Activated naive CD4-positive, alpha-beta T cell treated with Interleukin-2 at 50 U/mL for 16 hours (primary cell): ENCODE data around the gene DVL2.
A peak's percentile ranks its signal among the peaks of the same experiment; 100 is the strongest.

Experiments
- DNase-seq: peaks from one replicate; pipeline ENCODE4 v3.0.0-alpha.2; 2020

DVL2 gene

DNA sequence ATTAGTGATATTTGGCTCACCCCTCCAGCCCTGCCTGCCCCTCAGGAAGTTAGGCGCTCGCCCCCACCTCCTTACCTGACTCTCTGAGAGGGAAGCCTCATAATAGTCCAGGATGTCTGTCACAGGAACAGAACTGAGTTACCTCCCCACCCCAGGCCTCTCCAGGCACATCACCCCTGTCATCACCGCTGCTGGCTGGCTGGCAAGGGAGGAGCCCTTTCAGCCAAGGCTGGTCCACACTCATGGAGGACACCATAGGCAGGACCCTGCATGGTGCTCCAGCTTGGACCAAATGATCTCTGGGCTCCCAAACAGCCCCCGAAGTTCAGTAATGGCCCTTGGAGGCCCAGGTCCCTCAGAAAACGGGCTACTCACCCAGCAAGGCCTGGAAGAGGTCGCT, 16.2 kb downstream of the DVL2 start:
- DNase-seq: no peak

DNA sequence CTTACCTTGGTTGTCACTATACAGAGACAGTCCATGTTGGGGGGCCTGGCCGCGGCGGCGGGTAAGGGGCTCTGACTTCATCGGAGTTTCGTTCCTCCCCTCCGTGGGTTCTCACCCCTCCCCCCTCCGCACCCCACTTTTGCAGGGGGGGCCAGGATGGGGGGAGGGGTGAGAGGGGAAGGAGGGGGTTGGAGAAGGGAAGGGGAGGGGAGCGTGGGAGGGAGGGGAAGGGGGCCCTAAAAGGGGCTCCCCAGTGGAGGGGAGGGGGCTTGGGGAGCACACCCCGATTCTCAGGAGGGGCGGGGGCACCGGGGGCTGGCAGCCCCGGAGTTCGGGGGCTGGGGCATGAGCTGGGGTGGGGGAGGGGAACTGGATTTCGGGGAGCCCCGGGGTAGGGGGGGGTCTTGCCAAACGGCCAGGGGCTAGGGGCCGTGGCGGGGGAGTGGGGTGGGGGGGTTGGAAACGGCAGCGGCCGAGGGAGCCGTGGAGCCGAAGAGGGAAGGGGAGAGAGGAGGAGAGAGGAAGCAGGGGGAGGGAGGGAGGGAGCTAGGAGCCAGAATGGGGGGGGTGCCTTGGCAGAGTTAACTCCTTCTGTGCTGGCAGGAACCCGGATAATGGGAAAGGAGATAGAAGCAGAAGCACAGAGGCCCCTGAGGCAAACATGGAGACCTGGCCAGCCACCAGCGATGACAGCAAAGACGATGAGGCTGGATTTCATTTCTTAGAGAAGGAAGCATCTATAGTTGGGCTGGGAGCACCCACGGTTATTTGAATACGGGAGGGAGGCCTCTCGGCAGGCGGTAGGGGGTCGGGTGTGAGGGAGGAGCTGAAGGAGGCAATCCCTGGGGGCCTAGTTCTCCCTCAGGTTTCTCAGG, 17.0 kb downstream of the DVL2 start:
- no peak for DNase-seq

DNA sequence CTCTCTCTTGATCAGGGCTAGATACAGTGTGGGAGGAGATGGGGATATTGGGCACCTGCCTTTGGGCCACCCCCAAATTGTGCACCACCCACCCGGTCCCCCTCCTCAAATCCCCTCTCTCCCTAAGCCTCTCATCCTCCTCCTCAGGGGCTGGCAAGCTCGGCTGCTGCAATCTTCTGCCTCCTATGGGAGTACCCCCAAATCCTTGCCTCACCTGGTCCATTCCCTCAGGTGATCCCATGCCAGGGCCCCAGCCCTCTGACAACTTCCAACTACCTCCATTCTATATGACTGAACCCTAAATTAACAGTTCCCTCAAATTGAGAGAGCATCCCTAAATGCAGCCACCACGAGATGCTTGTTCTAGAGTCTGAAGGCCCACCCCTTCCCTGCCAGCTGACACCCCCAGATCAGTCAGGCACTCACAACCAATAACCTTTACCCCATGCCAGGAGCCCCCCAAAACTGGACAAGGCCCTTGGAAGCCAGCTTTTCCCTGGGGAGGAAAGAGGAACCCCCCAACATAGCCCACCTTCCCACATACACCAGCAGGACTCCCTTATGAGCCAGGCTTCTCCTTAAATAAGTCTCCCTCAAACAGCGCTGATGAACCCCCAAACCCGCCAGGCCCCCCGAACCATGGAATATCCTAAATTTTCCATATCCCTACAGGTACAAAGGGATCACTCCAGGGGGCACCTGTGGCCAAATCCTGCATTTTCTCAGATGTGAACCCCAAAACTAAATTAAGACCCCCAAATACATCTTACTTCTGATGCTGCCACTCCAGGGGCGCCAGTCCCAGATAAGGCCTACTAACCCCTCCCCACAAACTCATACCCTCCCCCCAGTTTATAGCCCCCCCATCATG, 17.8 kb downstream of the DVL2 start:
- DNase-seq: no peak

DNA sequence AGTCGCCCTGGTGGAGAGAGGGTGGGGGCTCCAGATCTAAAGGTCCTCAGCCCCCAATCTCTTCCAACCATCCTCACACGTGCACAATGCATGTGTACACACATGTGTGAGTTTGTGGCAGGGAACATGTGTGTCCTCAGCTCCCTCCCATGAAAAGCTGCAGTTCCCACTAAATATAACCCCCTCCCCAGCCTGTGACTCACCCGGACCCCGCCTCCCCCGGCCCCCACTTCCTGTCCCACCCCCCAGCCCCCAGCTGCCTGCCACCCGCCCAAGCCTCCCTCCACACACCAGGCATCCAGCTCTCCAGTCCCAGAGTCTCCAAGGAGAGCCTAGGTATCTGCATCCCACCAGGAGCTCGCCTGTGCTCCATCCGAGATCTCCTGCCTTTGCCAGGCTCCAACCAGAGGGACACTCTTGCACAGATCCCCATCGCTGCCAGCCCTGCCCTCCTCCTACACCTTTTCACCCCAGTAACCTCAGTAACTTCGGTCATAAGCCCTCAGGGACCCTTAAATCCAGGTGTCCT, 18.6 kb downstream of the DVL2 start:
- no peak for DNase-seq

DNA sequence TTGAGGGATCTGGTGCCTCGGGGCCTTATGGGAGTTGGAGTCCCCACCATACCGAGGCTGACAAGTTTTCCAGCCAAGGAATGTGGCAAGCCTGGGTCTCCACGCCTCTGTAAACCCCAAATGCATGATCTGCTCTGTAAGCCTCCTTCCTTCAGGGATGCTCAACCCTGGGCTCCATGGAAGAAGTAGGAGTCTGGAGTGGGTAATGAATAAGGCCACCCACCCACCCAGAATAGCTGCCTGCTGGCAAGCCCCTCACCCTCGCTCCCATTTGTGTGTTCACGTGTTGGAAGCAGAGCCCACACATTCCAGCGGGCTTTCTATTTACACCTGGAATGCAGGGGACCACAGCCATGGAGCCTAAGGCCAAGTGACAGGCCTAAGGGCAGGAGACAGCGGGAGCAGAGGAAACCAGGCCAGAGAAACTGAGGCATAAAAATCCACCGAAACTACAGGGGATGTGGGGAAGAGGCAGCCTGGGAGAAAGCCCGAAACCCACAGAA, 19.1 kb downstream of the DVL2 start:
- no peak for DNase-seq

DNA sequence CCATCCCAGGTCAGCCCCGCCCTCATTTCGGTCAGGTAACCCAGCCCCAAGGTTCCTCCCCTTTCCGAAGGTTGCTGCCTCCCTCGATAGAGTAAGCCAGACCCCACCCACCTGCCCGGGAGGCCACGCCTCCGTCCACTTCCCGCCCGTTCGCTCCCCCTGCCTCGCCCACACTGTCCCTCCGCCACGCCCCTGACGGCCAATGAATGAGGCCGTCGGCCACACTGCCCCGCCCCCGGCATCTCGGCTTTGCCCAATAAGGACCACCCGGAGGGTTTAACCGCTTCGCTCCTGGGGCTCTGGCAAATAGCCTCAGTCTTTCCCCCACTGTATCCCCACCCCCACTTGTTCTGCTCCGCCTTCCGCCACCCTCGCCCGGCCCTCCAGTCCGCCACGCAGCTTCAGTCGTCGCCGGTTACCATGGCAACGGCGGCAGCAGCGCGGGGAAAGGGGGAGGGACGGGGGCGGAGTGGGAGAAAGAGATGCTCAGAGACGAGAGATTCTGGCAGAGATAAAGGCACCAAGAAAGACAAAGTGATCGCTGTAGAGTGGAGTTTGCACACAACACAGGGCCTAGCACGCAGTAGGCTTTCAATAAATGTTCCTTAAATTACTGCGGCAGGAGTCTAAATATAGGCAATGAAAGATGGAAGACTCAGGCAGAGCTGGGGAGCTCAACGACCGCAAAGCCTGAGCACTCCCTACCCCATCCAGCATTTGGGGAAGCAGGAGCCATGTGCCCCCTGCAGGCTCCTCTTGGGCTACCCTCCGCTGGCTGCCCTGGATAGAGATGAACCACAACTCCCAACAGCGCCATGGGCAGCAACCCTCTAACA, 19.8 kb downstream of the DVL2 start:
- DNase-seq: peak; percentile 99

DNA sequence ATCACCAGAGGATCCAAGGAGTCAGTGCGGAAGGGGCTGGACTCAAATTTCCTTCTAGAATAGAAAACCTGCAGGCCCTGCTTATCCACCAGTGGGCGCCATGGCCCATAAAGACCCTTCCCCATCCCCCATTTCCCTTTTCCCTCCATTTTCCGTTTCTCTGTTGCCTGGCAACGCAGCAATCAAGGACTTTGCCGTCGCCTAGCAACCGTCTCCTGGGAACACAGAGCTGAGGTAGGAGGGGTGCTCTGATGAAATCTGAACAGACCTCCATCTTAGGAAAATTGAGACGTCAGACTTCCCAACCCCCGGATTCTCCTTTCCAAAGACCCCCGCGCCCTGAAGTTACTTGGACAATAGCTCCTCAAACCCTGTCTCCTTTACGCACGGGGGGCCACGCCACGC, 20.4 kb downstream of the DVL2 start:
- no peak for DNase-seq

DNA sequence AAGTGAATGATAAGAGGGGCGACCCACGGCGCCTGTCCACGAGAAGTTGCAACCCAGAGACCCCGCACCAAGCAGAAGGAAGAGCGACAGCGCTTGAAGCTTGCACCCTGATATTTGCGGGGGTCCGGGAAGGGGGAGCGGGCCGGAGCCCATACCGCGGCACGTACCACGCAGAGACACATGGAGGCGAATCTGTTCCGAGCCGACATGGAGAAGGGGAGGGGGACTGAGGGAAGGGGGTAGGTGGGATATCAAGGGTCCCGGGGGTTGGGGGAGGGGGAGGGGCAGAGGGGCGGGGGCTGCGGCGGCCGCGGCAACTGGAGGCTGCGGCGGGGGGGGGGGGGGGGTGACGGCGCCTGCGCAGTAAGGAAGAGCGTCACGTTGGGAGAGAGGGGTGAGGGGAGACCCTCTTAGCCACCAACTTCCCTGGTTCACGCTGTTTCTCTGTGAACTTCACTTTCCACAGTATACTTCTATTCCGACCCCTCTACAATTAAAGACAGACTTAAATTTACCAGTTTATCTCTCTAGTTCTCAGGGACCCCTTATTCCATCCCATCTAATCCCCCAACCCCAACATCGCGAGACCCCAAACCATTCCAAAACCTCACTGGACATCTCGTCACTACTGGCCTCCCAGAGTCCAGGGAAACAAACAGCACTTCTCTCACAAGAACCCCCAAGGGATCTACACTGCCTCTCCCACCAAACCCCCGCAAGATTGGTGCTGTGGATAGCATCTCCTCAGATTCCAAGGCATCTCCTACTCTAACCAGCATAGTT, 22.6 kb downstream of the DVL2 start:
- DNase-seq: no peak

DNA sequence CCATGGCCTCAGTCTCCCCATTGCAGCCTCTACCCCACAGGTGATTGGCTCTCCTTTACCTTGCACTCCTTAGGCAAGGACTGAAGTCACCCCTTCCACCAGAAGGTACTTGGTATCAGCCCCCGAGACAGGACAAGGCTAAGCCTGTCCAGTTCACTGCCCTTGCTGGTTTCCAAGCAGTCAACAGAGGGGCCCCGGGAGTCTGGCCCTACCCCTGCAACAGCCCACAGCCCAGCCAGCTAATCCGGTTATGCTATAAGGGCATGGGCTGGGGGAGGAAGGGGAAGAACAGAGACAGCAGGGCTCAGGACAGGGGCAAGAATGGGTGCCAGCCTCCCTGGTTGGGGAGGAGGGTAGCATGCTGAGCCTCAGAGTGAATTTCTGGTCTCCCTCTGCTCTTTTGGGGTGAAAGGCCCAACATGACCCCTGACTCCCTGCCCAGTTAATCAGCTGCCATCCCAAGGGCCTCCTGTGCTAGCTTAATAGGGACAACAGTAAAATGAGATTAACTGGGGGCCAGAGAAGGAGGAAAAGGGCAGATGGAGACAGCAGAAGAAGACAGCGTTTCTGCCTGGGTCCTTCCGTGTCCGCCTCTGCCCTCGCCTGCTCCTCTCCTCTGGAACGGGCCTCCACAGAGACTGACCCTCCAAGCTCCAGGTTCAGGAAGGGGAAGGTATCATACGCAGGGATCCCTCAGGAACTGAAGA, 25.4 kb downstream of the DVL2 start:
- no peak for DNase-seq

DNA sequence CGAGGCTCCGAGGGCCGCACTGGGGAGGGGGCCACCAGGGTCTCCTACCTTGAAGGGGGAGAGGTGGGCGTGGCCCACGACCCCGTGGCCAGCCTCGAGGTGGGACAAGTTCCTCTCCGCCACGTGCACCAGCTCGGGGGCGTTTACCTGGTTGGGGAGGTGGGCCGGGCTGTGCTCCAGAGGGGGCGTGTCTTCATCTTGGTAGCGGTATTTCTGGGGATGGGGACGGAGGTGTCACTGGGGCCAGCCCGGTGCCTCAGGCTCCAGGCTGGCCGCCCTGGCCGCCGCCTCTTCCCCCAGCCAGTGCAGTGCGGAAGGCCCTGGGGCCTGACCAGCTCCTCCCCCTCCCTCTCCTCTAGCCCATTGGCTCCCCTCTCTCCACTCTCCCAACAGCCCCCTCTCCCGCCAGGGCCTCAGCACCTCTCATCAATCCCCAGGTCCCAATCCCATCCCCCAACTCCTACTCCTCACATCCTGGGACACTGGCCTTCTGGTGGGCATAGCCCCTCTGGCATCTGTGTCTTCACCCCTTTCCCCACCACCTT, 26.2 kb downstream of the DVL2 start:
- DNase-seq: no peak

DNA sequence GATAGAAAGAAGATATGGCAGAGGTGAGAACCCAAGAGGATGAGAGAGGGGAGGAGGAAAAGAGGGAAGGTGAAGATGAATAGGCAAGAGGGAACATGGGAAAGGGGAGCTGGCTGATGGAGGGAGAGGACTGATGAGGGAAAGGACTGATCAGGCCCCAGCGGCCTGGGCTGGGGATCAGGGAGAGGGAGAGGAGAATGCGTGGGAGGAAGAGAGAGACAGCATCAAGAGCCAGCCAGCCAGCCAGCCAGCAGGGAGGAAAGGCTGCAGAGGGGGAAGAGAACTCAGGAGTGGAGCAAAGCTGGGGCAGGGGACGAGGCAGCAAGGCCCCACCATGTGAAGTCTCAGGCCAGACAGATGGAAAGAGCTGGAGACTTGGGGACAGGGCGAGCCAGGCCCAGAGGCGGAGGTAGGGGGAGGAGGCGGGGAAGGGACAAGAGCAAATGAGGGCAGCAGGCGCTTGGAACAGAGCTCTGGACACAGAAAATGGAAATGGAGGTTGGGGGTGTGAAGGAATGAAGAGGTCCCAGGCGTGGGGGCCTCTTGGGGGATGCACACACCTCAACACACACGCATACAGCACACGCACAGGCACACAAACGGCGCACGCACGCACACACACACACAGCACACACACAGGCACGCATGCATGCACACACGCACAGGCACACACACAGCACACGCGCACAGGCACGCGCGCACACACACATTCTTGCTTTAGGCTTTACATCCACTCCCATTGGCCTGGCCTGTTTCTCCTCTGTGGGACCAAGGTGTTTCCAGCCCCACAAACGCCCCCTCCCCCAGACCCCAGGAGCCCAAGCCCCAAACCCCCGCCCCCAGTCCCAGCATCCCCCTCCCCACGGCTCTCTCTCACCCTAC, 27.0 kb downstream of the DVL2 start:
- no peak for DNase-seq

DNA sequence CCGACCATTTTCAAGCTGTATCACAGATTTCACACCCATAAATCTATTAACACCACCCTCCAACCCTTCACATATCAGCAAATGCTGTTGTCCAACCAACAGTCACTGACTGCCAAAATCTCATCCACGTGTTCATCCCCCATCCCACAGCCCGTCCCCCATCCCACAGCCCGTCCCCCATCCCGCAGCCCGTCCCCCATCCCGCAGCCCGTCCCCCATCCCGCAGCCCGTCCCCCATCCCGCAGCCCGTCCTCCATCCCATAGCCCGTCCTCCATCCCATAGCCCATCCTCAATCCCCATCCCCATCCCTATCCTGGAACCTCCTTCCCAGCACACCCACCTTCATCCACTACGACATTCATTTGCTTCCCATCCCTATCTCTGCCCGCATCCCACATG, 28.8 kb downstream of the DVL2 start:
- no peak for DNase-seq

DNA sequence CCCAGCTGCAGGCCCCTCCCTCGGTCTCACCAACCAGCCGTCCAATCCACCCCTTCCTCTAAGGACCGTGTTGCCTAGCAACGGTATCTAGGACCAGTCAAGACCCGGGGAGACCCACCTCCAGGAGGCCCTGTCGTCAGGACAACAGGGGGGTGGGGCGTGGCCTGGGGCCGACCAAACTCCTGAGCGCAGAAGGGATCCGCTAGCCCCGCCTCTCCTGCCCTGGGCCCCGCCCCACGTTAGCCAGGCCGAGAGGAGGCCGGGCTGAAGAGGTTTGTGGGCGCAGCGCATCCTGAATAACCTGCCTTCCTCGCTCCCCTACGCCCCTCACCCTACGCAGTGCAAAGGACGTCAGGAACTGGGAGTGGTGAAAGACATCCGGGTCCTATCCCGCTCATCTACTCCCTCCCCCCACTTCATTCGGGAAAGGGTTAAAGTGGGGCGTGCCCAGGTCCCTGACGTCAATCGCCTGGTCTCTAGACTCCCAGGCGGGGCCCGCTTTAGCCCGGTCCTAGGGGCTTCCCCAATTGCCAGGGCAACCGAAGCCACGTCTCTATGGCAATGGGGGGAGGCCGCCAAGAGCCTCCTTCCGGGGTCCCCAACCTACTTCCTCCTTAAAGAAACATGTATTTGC, 29.4 kb downstream of the DVL2 start:
- DNase-seq: peak; percentile 92

DNA sequence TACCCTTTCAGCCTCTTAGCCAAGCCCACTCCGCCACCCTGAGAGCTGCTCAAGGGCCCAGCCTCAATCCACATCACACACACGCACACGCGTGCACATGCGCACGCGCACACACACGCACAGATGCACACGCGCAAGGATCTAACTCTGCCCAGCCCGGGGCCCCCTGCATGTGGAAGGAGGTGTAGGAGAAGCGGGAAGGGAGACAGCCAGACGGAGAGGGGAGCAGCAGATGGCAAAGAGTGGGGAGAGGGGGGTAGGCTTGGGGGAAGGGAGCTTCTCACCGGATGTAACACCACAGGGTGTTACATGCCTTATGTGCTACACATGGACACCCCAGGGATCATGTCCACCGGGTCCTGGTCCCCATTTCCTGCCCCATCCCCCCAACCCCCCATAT, 30.0 kb downstream of the DVL2 start:
- no peak for DNase-seq

DNA sequence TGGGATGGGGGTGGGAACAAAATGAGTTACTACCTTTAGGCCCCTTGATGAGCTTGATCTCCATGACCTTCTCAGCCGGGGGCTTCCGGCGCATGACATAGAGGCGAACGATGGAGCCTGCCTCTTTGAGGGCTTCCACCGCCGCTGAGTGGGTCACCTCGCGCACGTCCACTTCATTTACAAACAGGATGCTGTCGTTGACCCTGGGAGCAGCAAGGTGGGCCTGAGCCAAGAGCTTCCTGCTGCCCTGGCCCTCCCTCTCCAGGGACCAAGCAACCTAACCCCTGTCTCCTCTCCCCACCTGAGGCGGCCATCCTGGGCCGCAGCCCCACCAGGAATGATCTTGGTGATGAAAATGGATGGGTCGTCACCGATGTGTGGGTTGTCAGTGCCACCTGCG, 30.9 kb downstream of the DVL2 start:
- no peak for DNase-seq

DNA sequence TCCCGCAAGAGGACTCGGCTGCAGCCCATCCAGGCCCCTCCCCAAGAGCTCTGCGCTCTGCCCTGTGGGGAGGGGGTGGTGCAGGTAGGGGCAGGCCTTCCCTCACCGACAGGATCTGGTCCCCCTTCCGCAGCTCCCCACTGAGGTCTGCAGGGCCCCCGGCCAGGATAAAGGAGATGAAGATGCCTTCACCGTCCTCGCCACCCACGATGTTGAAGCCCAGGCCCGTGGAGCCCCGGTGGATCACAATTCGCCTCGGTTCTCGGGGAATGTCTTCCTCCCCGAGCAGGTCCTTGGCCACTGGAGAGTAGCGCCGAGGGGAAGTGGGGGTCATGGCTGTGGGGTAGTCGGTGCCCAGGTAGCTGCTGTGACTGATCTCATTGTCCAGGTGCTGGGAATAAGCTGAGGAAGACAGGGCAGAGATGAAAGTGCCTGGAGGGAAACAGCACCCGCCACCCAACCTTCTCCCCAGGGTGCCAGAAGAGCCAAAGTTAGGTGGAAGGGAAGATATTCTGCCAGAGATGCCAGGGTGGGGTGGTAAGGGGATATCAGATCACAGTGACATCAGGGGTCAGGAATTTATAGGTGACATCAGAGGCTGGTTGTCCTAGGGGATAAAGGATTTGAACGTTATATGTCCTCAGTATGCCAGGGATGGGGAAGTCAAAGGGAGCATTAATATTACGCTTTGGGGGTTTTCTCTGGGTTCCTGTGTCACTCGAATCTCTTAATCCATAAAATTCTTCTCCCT, 37.5 kb downstream of the DVL2 start:
- no peak for DNase-seq

DNA sequence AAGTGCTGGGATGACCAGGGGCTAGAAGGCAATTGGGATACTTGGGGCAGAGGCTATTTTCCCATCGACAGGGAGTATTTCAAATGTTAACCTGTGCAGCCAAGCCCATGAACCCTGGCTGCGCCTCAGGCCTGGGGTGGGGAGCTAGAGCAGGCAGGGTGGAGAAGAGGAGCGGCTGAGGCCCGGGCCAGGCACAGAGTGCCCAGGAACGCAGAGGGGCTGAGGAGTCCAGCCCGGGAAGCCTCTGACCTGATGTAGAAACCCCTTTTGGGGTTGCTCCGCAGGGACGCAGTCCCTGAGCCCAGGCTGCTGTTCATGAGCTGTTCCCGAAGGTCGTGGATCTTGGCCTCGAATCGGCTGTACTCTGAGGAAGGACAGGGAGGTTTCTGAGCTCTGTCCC, 38.3 kb downstream of the DVL2 start:
- DNase-seq: no peak

DNA sequence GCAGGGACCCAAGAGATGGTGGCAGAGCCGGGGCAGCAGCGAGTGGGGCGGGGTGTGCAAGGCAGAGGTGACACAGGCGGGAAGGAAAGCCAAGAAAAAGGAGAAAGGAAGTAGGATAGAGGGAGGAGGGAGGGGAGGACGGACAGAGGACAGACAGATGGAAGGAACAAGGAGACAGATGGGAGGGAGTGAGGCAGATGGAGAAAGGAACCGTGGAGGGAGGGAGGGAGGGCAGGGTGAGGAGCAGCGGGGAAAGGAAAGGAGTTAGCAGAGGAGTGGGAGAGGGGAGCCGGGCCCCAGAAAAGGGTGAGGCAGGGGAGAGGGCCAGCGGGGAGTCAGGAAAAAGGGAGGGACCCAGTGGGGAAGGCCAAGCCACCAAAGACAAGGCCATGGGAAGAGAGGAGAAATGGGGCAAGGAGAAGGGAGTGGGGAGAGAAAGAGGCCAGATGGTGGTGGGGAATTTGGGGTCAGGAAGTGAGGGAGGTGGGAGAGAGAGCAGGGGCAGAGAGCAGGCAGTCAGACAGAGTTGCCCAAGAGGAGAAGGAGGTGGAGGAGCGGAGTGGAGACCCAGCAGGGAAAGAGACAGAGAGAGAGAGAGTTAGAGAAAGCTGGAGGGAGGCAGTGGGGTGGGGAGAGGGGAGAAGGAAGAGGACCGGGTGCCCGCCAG, 41.9 kb downstream of the DVL2 start:
- no peak for DNase-seq
